DMS 273 (cell line): ENCODE measurements around the gene MED15.
"Not testable (repeated sequence)": the region's sequence is repeated elsewhere in the genome, so short reads cannot be mapped to it uniquely, and the experiment has no call there.

Experiments
- DNase-seq: peaks from one replicate; lab custom pipeline; 2025; ENCODE audit not compliant: unreplicated experiment; lab: John Stamatoyannopoulos, UW

Gene MED15

DNA sequence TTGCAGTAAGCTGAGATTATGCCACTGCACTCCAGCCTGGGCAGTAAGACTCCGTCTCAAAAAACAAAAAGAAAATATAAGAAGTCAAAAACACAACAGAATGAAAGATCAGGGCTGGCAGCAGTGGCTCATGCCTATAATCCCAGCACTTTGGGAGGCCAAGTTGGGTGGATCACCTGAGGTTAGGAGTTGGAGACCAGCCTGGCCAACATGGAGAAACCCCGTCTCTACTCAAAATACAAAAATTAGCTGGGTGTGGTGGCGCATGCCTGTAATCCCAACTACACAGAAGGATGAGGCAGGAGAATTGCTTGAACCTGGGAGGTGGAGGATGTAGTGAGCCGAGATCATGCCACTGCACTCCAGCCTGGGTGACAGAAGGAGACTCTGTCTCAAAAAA, 87.1 kb downstream of the MED15 start:
- DNase-seq, result not testable (repeated sequence)

DNA sequence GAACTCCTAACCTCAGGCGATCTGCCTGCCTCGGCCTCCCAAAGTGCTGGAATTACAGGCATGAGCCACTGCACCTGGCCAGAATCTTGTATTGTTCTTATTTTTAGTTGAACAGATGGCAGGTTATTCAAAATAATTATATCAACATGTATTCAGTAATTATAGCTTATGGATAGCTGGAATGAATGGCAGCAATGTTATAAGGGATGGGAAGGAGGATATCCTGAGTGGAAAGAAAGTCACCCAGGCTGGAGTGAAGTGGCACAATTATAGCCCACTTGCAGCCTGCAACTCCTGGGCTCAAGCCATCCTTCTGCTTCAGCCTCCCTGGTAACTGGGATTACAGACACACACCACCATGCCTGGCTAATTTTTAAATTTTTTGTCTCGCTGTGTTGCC, 88.1 kb downstream of the MED15 start:
- no peak for DNase-seq

DNA sequence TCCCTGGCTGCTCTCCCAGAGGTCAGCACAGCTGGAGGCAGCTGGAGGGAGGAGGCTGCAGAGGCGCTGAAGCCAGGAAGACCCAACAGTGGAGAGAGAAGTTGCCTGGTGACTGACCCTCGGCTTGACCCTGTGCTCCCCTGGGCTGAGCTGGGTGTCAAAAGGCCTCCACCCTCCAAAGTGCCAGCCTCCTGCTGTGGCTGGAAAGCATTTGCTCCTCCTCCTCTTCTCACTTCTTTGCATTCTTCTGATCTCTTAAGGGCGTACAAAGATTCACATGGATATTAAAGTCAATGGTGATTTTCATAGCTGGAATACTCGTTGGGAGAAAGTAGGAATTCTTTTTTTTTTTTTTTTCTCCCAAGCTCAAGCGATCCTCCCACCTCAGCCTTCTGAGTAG, 91.7 kb downstream of the MED15 start:
- no peak for DNase-seq

DNA sequence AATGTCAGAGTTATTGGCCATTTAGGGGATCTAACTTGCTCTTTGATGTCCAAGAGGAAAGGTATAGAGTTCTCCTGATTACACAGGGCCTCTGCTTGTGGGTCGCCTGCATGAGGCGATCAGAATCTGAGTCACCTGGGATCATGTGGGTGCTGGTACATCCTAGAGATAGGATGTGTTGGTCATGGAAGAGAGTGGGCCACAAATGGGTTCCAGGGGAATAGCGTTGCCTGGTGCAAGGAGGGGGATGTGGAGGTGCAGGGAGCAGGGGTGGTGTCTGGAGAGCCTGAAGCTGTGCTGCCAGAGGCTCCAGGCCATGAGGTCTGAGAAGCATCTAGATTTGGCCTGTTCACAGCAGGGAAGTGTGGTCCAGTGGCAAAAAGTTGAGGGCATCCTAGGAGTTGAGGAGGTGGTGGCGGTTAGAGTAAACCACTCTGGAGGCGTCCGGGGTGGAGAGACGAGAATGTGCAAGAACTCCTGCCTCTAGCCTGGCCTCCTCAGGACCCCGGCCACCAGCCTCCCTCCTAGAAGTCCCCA, 92.8 kb downstream of the MED15 start:
- DNase-seq, result no peak

DNA sequence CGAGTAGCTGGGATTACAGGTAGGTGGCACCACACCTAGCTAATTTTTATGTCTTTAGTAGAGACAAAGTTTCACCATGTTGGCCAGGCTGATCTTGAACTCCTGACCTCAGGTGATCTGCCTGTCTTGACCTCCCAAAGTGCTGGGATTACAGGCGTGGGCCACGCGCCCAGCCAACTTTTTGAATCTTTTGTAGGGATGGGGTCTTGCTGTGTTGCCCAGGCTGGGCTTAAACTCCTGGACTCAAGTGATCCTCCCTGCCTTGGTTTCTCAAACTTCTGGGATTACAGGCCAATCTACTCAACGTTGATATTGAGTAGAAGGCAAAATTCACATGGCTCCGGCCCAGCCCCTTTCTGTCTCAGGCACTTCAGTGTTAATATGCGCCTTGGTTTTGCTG, 93.9 kb downstream of the MED15 start:
- DNase-seq, result no peak

DNA sequence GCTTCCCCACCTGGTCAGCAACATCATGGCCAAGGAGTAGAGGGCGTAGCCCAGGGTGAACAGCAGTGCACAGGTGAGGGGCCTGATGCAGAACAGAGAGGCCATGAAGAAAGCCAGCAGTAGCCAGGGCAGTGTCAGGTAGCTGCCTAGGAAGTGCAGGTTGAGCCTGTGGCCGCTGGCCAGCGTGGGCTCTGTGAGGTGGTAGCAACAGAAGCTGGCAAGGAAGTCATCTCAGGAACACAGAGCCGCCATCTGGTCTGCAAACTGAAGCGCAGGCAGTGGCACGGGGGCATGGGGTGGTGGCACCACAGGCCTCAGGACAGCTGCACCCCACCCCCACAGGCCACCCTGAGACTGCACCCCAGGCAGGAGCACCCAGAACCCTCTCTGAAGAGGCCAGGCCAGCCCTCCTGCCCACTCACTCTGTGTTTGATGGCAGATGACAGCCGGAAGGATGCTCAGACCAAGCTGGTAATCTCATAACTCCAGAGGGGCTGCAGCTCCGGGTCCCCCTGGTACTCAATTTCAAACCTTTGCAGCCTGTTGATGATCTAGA, 95.3 kb downstream of the MED15 start:
- peak; percentile 42 for DNase-seq

DNA sequence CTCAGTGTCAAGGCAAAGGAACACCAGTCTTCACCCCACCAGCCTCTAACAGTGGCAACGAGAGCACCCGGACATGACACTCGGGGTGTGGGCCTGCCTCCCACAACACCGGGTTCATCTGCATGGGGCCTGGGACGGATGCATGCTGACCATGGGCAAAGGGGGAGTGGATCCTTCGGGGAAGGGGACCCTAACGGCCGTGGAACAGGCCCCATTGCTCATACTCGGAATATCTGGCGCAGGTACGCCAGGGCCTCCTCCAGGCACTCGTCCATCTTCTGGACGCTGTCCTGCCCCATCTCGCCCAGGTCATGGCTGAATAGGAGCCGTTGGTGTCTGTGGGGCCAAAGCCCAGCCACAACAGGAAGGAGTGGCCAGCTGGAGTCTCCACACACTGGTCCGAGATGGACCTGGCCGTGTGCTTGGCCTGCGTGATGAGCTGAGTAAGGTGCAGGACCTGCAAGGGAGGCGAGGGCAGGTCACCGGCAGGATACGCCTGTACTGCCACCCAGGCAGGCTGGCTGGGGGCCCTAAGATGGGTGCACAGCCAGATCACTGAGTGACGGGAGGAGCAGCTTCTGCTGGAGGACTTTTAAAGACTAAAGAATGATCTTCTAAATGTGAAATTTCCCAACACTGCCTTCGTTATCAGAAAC, 96.8 kb downstream of the MED15 start:
- no peak for DNase-seq

DNA sequence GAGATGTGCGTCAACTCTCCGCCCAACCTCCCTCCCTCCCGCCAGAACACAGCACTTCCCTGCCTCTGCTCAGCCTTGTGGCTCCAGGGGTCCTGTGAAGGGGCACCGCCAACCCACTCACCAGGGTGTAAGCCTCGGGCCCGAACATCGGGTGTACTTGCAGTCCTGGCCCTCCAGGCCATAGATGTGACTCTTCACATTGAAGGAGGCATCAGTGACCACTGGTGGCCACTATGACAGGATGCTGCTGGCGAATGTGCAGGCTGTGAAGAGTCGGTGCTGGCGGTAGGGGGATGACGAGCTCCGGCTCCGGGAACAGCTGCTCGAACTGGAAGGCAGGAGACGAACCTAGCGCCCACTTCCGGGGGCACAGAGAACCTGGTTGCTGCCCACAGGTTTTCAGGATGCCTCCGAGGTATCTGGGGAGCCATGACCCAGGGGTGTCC, 97.4 kb downstream of the MED15 start:
- DNase-seq, result no peak

DNA sequence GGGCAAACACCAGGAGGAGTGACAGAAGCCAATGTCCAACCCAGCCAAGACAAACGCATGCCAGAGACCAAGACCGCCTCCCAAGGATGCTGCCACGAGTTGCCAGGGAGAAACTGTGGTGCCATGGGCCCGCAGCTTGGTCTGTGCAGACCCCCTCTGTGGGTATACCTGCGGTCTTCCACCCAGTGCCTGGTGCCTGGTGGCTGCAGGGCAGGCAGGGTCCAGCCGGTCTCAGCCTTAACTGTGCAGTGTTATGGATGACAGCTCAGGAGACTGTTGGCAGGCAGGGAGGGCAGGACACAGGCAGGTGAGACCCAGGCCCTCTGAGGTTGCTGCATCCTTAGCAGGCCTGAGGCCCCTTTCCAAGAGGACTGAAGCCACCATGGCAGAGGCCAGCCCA, 97.9 kb downstream of the MED15 start:
- no peak for DNase-seq

DNA sequence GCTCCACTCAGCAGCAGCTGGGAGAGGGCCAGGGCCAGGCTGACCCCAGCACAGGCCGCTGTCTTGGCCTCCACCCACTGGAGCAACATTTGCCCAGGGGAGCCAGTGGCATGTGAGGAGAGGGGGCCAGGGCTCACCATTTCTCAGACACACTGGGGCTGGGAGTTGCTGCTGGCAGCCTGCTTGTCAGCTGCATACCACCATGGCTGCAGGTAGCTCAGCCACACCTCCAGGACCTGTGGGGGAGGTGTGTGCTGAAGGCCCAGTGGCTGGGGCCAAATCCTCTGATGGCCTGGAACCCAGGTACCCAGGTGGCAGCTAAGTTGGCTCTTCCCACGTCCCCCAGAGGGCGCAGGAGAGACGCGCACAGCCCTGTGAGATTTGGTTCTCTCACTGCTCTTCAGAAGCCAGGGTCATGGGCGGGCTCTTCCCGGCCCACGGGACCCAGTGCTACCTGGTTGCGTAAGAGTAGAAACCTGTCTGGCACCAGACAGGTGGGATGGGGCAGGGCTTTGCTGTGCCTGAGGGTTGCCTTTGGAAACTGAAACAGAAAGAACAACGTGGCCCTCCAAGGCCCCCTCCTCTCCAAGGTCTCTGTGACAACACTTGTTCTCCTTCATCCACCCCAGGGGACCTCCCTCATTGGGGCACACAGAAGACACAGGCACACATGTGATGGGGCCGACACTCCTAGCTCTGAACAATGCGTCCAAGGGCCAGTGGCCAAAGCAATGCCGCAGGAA, 98.8 kb downstream of the MED15 start:
- DNase-seq, result peak; percentile 81

DNA sequence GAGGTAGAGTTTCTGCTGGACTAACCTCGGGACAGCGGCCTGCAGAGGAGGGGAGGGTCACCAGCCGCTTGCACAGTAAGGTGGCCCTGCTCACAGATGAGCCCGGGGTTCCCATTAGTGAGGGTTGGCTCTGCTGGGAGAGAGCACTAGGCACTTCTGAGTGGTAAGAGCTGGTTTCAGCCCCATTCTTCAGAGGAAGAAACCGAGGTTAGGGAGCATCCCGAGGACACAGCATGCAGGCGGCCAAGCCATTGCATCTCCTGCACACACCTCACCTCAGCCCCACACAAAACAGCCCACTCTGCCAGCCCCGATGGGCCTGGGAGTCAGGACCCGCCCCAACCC, 99.3 kb downstream of the MED15 start:
- no peak for DNase-seq

DNA sequence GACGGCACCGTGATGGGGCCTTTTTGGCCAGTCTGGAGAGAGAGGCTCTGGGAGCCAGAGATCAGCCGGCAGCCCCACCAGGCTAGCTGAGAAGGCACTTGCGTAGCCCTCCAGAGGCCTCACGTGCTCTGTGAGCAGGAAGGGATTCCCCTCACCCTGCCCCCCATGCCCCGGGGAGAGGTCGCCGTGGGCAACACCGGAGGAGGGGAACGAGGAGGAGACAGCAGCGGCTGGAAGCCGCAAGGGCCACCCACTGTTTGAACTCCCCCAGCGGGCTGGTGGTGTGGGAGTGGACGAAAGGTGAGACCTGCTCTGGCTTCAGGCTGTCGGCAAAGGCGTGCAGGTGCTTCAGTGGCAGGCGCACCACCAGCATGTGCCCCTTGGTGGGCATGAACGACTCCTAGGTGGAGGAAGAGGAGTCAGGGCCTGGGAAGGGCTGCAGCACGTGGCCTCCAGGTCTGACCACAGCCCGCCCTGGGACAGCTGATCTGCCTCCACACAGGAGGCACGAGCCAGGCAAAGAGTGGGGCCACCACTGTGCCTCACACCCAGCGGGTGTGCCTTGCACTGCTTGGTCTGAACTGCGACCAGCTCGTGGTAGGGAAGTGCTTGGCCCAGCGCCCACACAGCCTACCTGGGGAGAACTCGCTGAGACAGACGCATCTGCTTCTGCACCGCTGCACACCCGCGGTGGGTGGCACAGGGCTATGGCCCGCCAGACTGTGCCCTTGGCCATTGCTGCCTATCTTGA, 99.9 kb downstream of the MED15 start:
- DNase-seq, result no peak

DNA sequence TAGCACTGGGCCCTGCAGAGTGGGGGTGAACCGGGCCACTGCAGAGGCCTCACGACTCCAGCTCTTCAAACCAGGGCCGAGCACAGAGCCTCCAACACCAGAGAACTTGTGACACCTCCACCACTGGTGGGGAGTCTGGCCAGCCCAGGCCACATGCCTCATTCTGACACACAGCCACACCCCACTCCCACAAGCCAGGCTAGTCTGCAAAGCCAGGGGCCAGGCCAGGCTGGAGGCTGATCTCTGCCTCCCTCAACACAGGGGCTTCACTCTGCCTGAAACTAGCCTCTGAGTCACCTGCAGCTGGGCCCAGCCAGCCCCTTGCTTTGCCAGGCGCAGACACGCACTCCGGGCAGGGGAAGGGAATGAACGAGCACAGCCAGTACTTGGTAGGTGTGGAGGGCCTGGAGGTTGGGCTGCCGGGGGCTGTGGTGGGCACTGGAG, 102.9 kb downstream of the MED15 start:
- DNase-seq, result no peak

DNA sequence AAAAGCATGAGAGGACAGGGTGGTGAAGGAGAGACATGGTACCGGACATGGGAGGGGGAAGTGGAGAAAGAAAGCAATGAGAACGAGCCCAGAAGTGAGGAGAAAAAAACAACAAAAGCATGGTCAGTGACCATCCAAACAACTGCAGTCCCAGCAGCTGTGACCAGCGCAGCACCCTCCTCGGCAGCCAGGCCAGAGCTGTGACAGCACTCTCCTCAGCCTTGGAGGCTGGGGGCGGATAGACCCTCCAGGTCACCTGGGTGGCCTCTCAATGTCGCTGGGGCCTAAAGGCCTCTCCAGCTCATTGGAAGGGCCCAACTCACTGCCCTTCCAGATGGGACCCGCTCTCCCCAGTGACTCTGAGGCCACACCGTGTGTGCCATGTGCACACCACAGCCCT, 103.3 kb downstream of the MED15 start:
- no peak for DNase-seq

DNA sequence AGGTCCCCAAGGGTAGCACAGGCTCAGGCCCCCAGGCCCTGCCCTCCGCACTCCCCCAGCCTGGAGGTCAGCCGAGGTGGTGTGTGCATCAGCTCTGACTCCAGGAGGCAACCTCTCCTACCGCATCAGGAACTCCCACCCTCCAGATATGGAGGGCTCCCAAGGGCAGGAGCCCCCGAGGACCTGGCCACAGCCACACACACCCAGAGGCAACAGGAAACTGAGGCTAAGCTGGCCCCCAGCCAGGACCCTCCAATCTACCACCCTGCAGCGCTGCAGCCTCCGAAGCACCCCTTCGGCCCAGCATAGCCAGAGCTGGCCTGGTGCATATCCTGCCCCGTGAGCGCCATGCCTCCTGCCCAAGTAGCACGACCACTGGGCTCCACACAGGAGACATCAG, 104.0 kb downstream of the MED15 start:
- DNase-seq, result no peak

DNA sequence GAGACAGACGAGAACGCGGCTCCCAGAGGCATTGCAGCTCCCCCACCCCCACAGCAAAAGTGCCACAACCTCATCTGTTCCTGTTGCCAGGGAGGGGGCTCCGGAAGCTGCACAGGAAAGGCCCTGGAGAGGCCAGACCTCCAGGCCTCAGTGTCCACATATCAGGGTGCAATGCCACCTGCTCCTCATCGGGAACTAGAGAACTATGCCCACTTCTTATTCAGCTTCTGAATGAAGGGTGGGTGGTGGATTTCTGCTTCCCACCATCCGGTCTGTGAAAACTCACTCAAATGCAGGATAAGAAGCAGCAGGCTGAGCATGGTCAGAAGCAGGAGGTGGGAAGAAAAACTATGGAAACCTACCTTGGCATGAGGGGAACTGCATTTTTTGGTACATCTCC, 105.9 kb downstream of the MED15 start:
- no peak for DNase-seq

DNA sequence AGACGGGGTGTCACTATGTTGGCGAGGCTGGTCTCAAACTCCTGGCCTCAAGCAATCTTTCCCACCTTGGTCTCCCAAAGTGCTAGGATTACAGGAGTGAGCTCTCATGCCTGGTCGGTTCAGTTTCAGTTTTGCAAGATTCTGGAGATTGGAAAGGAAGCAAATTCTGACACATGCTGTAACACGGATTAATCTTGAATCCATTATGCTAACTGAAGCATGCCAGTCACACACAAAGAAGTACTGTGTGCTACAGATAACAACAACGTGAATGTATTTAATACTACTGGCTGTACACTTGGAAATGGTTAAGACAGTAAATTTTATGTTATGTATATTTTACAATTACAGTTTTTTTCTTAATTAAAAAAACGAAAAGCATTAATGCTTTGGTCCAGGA, 107.6 kb downstream of the MED15 start:
- no peak for DNase-seq

DNA sequence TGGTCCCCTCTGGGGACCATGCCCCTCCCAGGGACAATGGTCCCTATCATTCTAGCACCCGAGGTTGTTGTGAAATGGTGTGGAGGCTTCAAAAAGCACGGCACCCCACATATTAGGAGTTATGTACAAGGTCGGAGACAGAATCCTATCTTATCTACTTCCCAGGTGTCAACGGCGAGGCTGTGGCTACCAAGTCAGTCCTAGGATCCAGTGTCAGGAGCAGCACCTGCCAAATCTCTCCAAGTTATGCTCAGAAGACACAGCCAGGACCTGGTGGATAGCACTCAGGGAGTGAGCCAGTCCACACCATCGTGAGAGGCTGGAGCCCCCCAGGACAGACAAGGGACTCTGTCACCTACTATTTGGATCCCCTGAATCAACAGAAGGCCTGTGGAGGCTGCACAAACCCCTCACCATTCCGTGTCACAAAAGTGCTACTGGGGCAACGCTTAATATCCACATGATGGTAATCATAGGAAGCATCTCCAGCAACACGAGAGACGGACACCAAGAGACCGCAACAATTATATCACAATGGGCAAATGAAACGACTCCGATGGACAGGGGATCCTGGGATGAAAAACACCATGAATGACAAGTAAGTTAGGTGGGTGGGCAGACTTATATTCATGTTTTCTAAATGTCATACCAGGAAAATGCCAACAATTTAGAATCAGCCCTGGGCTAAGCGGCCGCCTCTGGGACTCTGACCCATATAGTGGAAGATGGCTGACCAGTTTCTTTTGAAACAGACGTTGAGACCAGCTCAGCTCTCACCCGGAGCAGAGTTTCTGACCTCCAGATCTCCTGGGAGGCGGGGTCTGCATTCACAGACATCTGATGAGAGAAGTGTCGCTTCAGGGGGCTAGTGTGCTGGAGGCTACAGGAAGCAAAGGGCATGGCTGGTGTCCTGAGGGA, 108.4 kb downstream of the MED15 start:
- DNase-seq, result no peak

DNA sequence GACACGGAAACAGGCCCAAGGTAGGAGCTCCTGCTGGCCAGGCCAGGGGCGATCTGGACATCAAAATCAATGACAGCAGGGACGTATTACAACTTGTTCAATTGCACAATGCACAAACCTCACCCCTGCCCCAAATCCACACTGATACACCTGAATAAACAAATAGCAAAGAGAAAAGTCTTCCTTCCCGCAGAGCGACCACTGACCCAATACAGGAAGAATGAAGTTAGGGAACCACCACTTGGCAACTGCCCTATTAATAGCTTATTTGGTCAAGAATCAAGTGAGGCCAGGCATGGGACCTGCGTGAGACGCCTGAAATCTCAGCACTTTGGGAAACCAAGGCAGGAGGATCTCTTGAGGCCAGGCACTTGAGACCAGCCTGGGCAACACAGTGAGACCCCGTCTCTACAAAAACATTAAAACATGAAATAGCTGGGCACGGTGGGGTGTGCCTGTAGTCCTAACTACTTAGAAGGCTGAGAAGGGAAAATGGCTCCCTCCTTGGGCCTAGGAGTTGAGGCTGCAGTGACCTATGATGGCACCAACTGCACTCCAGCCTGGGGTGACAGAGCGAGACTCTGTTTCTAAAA, 109.1 kb downstream of the MED15 start:
- no peak for DNase-seq

DNA sequence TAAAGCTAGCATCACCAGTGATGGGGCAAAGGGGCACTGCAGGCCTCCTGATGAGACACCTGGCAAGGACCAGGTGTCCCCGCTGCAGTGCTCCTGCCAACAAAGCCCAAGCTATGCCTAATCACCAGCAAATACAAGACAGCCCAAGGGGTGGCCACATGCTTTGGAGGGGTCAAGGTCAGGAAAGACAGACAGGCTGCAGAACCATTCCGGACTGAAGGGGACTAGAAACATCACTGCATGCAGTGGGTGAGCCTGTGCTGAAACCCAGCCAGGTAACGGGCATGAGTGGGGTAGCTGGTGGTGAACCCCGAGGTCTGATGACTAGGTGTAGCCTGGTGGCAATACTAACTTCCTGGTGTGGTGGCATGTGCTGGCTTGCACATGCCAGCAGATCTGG, 111.1 kb downstream of the MED15 start:
- DNase-seq, result no peak
